CD4-positive, alpha-beta T cell treated with Interleukin-21 for 1 hour (primary cell): ENCODE data around the gene TENM3.

Source experiments
- DNase-seq: peaks from one replicate; pipeline ENCODE4 v3.0.0-alpha.2; 2020

The TENM3 gene

DNA sequence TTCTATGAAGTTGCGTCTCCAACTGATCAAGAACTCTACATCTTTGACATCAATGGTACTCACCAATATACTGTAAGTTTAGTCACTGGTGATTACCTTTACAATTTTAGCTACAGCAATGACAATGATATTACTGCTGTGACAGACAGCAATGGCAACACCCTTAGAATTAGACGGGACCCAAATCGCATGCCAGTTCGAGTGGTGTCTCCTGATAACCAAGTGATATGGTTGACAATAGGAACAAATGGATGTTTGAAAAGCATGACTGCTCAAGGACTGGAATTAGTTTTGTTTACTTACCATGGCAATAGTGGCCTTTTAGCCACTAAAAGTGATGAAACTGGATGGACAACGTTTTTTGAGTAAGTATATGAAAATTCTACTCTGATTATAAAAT, 511.7 kb downstream of the TENM3 start:
- DNase-seq, result no peak

DNA sequence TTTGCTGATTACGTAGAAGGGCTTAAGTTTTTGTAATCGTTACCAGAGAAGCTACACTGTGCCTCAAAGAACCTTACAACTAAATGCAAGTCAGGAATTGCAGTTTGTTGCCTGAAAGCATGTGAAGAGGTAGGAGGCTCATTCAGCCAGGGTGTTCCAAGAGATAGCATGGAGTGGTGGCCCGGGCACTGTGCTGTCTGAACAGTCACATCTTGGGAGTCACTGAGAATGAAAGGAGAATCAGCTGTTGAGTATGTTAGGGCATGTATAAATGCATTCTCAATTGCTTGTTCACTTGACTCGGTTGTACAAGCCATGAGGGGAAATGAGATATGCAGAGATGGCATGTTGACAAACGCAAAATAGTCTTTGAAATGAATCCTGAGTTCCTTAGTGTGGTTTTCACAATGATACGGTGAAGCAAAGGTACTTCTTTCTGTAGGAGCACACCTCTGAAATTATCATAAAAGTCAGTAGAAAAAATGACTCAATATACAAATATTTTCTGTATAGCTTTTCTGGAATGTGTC, 513.0 kb downstream of the TENM3 start:
- DNase-seq, result no peak

DNA sequence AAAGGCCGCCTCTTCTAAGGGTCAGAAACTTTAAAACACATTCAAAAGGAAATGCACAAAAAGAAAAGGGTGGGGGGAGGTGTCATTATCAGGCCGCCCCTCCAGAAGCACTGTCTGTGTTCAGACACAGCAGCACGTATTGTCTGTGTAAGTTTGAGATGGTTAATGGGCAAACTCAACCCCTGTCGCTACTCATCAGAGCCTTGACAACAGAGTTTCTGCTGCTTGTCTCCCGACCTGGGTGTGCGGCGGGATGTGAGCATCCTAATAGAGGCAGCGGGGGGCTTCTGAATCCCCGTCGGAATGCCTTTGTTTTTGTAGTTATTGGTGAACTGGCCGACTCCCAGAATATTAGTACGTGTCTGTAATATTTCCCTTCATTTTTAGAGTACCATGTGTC, 515.1 kb downstream of the TENM3 start:
- no peak for DNase-seq

DNA sequence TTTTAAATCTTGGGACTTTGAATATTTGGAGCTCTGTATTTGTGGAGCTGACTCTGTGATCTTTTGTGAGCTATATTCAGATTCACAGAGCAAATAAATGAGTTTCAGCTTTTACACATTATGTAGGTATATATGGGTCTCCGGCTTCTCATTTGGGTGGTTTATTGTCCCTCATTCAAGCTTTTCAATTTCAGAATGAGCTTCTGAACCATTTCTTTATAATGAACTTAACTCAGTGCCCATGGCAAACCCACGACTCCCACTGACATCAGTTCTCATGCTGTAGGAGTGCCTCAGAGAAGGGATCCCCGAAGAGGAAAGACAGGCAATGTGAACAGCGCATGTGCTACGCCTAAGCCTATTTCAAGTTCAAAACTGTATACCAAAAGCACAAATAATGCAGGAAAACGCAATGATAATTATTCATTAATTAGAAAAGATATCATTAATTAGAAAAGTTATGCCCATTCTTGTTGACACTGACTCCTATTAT, 517.4 kb downstream of the TENM3 start:
- DNase-seq, result no peak

DNA sequence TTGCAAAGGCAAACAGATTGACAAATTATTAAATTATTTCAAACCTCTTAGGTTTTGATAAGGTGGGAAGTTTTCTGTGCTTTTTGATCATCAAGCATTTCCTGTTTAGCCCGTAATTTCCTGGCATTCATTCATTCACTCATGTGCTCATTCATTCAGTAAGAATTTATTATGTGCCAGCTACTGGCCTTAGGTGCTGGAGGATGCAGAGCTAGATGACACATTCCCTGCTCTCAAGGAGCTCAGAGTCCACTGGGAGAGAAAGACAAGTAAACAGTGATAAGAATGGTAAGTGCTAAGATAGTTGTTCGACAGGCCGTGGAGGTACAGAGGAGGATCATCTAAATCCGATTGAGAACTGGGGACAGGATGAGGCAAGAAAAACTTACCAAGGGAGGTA, 520.9 kb downstream of the TENM3 start:
- DNase-seq, result no peak

DNA sequence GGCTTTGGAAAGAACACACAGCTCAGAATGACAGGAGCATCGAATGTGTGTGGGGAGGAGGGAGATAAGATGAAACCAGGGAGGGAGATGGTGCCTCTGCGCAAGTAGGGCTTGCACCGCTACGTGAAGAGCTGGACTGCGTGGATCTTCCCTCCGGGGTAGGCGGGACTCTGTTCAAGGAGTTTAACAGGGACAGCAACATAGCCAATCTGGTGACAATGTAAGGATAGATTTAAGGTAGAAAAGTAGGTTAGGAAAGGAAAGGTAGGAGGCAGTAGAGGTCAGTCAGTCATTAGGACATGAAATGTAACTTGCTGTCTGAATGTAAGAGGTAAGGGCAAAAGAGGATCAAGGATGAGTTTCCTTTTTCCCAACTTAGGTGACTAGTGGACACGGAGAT, 521.4 kb downstream of the TENM3 start:
- DNase-seq, result no peak

DNA sequence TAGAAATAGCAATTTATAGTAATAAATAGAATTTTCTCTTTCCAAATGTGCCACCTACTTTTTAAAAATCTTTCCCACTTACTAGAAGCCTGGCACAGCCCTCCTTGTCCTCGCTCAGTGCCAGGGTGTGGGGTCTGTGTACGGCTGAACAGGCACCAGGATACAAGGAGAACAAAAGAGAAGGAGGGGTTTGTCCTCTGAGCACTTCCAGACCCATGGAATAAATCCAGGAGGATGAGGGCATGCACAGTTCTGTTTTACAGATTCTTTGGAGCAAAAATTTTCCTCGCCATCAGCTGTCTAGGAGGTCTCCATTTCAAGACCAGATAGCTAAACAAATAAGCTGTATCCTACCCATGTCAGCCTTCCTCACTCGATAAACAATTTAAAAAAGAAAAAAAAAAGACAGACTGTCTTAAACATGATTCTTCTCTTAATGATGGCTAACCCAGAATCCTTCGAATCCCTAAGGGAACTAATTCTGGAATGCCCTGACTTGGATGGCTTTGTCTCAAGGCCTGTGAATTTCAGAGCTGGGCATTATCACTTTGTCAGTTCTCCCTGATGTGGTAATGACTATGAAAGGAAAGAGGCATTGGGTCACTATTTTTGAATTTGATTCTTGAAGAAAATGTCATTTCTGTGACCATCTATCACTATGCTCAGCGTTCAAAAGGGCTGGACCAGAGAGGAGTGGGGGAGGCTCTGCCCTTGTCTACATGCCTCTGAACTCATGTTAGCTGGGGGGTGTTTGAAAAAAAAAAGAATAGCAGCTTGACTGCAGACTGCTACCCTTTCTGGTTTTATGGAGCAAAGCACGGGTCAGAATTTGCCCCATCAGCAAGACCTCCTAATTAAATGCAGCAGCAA, 523.0 kb downstream of the TENM3 start:
- no peak for DNase-seq

DNA sequence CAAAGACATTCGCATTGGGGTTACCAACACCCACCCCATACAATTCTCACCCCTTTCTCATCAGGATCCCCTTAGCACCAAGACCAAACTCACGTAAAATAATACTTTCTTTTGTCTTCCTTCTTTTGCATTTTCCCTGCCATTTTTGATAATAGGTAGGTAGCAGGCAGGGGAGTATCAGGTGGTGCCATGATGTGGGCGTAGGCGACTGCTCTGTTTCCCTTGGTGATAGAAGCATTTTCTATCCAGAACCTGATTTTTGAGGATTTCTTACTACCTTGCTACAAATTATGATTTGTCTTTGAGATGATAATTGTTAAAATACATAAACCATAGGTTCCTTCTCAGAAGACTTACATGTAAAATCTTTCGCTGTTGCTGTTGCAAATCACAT, 523.7 kb downstream of the TENM3 start:
- DNase-seq, result no peak

DNA sequence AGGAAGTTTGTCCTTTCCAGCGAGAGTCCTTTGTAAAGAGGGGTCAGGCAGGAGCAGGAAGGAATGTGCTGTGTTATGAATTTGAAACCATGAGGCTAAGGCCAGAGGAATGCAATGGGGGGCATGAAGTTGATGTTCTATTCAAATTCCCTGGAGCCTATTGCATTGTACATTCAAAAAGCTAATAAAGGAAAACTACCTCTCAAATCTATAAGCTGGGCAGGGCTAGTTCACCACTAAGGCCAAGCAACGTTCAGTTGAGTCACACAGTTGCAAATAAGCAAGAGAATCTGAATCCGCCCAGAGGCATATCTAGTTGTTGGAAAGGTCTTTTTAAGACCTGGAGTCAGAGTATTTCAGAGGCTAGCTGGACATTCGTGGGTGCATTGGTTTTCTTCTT, 525.6 kb downstream of the TENM3 start:
- DNase-seq, result no peak

DNA sequence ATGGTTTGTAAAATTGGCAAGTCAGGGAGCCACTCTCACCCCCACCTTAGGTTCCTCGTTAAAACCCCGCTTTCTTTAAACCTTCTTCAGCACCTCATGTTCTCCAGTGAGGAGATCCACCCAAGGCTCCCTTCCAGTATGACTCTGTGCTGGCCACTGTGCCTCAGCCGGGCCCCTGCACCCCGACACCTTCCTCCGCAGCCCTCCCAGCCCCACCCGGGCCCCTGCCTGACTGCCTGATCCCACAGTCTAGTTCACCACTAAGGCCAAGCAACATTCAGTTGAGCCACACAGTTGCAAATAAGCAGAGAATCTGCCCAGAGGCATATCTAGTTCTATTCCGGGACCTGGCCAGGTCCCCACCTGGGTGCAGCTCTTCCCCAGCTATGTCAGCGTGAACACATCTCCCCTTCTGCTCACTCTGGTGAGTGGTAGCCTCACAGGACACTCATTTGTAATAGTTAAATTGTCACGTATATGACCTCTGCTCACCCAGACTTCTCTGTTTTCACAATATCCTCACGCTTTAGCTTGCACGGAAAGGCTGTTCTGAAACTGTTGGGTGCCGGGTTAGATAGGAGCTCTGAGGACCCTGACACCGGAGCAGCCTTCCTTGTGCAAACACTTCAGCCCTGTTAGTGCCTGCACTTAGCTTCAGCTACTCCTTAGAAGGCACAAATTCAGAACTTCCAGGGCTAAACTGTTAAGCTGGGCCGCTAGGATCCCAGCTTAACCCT, 527.2 kb downstream of the TENM3 start:
- no peak for DNase-seq

DNA sequence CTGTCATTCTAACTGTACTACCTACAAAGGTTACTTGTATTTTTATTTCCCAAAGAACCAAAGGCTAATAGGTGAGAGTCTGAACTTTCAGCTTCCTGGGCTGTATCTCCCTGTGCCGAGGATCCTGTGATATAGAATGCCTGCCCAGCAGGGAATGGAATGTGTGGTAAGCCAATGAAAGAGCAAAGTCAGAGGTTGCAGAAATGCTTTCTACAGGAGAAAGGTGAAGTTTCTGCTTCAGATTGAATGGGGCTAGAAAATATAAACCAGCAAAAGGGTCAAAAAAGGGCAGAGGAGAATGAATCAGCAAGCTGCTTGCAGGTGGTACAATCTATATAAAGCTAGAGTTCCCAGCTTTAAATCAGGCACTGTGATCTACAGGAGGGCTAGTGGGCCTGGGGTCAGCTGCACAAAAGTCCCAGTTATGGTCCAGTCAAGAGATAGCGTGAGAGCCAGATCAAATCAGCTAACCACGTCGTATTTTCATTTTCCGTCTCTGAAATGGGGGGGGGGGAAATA, 527.9 kb downstream of the TENM3 start:
- DNase-seq, result no peak

DNA sequence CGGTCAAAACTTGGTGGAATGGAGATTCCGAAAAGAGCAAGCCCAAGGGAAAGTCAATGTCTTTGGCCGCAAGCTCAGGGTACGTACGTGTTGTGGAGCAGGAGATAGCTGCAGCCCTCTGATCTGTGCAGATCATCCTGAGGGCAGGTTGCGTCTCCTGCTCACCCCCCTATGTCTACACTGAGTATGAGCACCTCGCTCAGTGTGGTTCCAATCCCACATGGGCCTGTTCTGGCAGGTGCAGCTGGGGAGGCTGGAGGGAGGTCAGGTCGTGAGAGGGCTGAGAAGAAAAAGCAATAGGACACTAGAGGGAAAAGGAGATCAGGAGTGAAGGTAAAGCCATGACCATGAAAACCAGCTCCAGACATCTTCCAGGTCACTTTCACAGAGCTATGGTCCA, 531.9 kb downstream of the TENM3 start:
- no peak for DNase-seq

DNA sequence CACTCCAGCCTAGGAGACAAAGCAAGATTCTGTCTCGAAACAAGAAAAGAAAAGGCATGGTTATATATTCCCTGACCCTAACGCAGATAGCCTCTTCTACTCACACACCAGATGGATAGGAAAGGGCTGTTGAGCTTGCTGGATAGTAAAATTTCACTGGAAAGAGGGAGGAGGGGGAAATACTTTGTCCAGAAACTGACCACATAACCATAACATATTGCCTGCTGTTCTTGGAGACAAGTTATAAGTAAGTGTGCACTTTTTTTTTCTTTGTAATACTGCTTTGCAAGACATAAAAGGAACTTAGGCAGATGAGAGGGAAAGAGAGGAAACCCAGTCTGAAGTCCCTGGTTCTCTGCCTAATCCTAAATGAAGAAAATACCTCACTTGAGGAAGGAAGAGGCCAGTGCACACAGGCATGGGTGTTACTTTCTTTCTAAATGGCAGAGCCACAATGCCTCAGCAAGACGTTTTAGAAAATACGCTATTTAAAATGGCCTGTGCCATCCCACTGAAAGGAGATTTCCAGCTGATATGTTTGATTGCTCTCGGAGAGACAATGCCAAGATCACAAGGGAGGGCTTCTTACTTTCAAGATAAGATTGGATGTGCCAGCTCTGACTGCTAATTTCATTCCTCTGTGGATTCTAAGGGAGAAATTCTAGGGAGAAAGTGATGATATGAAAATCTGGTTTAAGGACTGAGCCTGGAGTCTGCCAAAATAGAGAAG, 533.3 kb downstream of the TENM3 start:
- no peak for DNase-seq

DNA sequence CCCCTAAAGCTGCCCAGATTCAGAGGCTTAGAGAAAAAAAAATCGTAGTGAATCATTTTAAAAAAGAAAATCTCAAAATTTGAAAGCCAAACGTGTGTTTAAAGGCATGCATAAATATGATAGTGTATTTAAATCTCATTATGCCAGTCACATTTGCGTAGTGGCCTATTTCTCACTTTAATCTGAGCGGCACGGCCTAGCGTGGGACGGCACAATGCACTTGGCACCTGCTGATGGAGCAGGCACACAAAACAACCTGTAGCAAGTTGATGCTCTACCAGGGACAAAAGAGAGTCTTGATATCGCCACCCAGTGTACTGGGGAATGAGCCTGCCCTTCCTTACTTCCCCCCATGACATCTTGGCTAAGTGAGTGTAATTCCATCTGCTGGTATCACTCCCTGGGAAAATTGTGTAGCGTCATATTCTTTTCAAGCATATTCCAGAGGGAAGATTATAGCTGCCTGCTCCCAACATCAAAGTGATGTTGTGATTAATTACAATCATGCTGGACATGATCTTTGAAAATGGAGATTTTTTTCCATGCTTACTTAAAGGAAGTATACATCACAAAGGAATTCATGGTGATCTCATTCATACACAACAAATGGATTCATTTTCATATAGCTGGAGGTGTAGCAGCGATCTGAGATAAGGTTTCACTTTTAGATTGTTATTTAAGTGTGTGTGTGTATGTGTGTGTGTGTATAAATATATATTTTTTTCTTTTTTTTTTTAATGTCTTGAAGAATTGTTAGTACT, 535.2 kb downstream of the TENM3 start:
- DNase-seq, result no peak

DNA sequence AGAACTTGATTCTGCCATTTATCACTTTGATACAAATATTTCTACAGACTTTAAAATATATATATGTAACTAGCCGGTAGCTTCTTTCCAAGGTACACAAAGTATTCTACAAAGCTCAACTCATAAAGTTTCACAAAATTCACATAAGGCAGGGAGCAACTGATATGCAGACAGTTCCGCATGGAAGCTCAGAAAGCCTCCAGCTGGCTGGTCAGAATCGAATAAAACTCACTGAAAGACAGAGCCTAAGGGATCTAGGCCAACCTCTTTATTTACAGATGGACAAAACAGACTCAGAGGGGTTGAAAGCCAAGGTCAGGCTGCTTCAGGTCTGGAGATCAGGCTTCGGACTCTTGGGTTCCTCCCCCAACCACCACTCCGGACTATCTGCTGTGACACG, 543.8 kb downstream of the TENM3 start:
- DNase-seq, result no peak

DNA sequence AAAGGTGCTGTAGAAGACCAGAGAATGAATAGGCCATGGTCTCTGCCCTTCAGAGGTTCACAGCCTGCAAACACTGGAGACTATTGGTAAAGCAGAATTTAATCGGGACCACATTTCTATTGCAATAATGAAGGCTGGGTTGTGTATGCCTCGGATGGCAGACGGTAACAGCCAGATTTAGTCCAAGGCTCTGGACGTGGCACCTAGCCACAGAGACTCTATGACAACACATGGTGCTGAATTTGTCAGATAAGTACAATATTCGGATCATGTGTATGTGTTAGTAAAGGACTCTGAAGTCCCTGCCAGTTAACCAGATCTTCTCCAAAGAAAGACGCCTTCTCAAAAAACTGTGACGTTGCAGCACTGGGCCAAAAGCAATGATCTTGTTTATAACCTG, 545.0 kb downstream of the TENM3 start:
- DNase-seq, result no peak

DNA sequence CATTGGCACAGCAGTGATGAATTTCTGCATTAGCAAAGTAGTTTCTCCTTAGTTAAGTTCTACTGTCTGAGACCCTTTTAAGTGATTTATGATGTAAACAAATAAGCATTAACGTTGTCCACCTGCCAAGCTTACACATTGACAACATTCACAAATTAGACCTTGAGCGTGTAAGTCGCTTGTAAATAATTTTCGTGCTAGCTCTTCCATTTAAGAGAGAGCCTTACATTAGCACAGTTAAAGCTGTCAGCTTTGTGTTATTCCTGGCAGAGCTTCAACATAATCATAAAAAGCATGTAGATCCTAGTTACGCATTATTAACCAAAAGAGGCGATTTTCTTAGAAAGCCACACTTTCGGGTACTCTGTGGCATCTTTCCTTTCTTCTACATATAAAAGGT, 546.3 kb downstream of the TENM3 start:
- no peak for DNase-seq

DNA sequence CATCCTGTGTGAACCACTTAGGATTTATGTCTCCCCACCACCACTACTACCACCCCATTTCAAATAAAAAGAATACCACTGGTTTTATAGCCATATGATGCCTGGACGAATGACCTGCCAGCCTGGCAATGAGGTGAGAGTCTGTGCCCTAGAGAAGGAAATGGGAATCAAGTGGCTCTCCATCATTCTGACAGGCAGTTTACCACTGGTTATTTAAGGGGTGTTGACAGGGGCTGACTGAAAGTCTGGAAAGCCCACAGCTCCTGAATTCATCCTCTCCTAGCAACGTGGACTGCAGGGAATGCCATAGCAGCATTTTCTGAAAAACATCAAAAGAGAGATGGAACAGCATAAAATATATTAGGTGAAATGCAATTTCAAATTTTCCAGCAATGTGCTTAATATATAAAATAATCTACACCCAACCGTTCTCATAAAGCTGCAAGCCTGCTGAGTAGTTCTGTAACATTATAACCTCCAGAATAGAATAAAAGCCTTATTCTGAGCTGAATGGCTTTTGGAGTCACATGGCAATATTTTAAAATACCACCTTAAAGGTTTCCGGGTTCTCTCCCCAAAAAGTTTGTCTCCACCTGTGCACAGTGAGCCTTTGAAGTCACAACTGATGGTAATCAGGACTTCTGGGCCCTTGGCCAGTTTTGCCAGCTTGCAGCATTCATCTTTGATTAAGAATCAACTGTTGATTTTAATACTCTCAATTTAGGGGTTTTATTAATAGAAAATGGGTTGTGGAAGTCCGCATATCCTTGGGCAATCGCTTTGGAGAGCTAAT, 552.4 kb downstream of the TENM3 start:
- DNase-seq, result no peak

DNA sequence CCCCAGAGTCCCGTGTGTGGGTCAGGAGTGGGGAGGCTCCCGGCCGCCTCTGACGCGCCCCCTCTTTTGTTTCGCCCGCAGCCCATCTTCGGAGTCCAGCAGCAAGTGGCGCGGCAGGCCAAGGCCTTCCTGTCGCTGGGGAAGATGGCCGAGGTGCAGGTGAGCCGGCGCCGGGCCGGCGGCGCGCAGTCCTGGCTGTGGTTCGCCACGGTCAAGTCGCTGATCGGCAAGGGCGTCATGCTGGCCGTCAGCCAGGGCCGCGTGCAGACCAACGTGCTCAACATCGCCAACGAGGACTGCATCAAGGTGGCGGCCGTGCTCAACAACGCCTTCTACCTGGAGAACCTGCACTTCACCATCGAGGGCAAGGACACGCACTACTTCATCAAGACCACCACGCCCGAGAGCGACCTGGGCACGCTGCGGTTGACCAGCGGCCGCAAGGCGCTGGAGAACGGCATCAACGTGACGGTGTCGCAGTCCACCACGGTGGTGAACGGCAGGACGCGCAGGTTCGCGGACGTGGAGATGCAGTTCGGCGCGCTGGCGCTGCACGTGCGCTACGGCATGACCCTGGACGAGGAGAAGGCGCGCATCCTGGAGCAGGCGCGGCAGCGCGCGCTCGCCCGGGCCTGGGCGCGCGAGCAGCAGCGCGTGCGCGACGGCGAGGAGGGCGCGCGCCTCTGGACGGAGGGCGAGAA, 556.5 kb downstream of the TENM3 start:
- DNase-seq, result no peak

DNA sequence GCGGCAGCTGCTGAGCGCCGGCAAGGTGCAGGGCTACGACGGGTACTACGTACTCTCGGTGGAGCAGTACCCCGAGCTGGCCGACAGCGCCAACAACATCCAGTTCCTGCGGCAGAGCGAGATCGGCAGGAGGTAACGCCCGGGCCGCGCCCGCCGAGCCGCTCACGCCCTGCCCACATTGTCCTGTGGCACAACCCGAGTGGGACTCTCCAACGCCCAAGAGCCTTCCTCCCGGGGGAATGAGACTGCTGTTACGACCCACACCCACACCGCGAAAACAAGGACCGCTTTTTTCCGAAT, 557.0 kb downstream of the TENM3 start:
- no peak for DNase-seq

DNA sequence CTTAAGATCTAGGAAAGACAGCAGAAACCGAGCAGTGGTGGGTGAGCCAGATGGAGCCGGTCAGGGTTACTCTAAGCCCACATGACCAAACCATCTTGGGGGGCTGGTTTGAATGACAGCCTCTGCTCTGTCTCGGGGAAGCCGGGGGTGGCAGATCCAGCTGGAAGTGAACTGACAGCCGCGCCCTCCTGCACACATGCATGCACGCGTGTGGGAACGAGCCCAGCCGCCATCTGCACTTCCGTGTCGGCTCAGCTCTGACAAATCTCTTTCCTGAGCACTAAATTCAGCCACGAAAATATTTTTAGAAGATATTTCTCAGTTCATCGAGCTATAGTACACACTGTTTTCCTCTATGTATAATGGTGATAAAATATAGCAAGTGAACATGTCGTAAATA, 558.4 kb downstream of the TENM3 start:
- DNase-seq, result no peak
